GM18909 (cell line): Measurements from ENCODE around the gene MMD2.

Source experiments
- ATAC-seq: cut with Tn5 transposase; IDR thresholded peaks from one replicate; pipeline ENCODE4 v1.9.1; 2021; ENCODE audit warnings: mild to moderate bottlenecking; ENCODE audit not compliant: unreplicated experiment, poor library complexity

MMD2 gene

GRCh38 chr7:4873071-4873944 lies 85.7 kb downstream of the MMD2 start:
- no peak for ATAC-seq

GRCh38 chr7:4871930-4872675 lies 86.9 kb downstream of the MMD2 start:
- ATAC-seq, result no peak

- no peak for ATAC-seq
These were observed 87.8 kb downstream of the MMD2 start for GRCh38 chr7:4871056-4871680.

GRCh38 chr7:4868493-4868892 lies 90.5 kb downstream of the MMD2 start:
- no peak for ATAC-seq

GRCh38 chr7:4866528-4867496 lies 92.2 kb downstream of the MMD2 start:
- no peak for ATAC-seq

GRCh38 chr7:4862156-4862555 lies 96.8 kb downstream of the MMD2 start:
- no peak for ATAC-seq

- no peak for ATAC-seq
These were observed 97.3 kb downstream of the MMD2 start, which contains the start of gene PAPOLB for GRCh38 chr7:4861673-4862072. TSS of gene PAPOLB (minus strand) at chr7:4862030. CDS start at chr7:4861810, 220 bp downstream.

GRCh38 chr7:4861227-4861626 lies 97.8 kb downstream of the MMD2 start:
- no peak for ATAC-seq

- no peak for ATAC-seq
These were observed 101.8 kb downstream of the MMD2 start for GRCh38 chr7:4857189-4857588.

- no peak for ATAC-seq
These were observed 102.5 kb downstream of the MMD2 start for GRCh38 chr7:4856336-4857057.
